Prostate gland (tissue), 2 donors: ENCODE data around the gene PDXK. TPM values are rescaled to one million over a fixed set of nuclear protein-coding genes. Genes with fewer than 3 reads are reported as not detected.

ENCODE experiments used
- DNase-seq: peaks from one replicate; pipeline ENCODE4 v3.0.0-alpha.2; 2019; ENCODE audit warnings: low spot score
- H3K27ac ChIP-seq, 2 donors: fragments of 200-600 bp; sonication (generic); 2 replicates each; pipeline ENCODE4 v1.5.1; 2017 to 2019
- H3K27me3 ChIP-seq: fragments of 200-600 bp; sonication (generic); replicated peaks from 2 replicates; pipeline ENCODE4 v1.5.1; 2019; ENCODE audit not compliant: insufficient read depth
- H3K36me3 ChIP-seq, 2 donors: fragments of 200-600 bp; sonication (generic); 1 replicate in 1 of 2; 2 replicates in 1 of 2; pipeline versions ENCODE4 v1.5.1 to v1.8.1; 2017 to 2019
- H3K4me1 ChIP-seq: fragments of 200-600 bp; sonication (generic); replicated peaks from 2 replicates; pipeline ENCODE4 v1.5.1; 2019
- H3K4me3 ChIP-seq, 2 donors: fragments of 200-600 bp; sonication (generic); 2 replicates each; pipeline ENCODE4 v1.5.1; 2017 to 2019
- H3K9me3 ChIP-seq: fragments of 200-600 bp; sonication (generic); 2 replicates; pipeline ENCODE4 v1.5.1; 2017
- CTCF ChIP-seq, 4 experiments: fragments of 200-600 bp in 2 of 4; fragments of 450-650 bp in 2 of 4; sonication (generic) in 2 of 4; IDR thresholded peaks; 1 replicate in 3 of 4; 2 replicates in 1 of 4; pipeline ENCODE4 v1.5.1; 2016 to 2019; ENCODE audit warnings: antibody characterized with exemption in 4 of 4, mild to moderate bottlenecking in 2 of 4, moderate library complexity in 2 of 4
- POLR2A ChIP-seq: fragments of 450-650 bp; IDR thresholded peaks from one replicate; pipeline ENCODE4 v1.6.1; 2016; ENCODE audit warnings: antibody characterized with exemption, mild to moderate bottlenecking
- POLR2AphosphoS5 ChIP-seq: sonication (generic); formaldehyde crosslinking; IDR thresholded peaks from one replicate; pipeline ENCODE4 v1.6.1; 2017; ENCODE audit warnings: antibody characterized with exemption
- WGBS: methylation state at CpG from one replicate; pipeline ENCODE4 v1.1.5; 2018; 5-methylcytosine and 5-hydroxymethylcytosine counted together
- intact Hi-C: fragments of 100-400 bp; cut with DNase I; formaldehyde crosslinking; loops from one replicate; pipeline ENCODE4 v1.14.2; 2022
- total RNA-seq, 2 donors: library from RNA; depleted of rRNA; stranded (reverse); fragments of >200 nt; gene quantifications; one replicate each; pipeline ENCODE4 v1.1.0, GENCODE V29; 2016

PDXK gene
- total RNA-seq, 2 donors from 2014 or later, result 61.4 to 161 TPM

GRCh38 chr21:43687566-43688399, 31.1 kb upstream of the PDXK start:
- DNase-seq, result no peak
- H3K36me3 ChIP-seq, result peaks cover 4 to 37% of the 10 kb centered on the region in 2 donors
- no peaks in the 10 kb centered on the region for H3K9me3 ChIP-seq
- no peaks in the 10 kb centered on the region for H3K27me3 ChIP-seq
- WGBS, result 92% methylated on average over 27 of the region's 27 CpGs
- H3K4me3 ChIP-seq, result no peak overlapping the region
- TF ChIP-seq POLR2AphosphoS5 (no peak), CTCF (IDR thresholded peaks at IDR 0.05) (no peak), POLR2A (no peak)
- no peaks in the 10 kb centered on the region for H3K4me1 ChIP-seq
- intact Hi-C loops, result no loop called here
- no peak overlapping the region for H3K27ac ChIP-seq

- Histone ChIP-seq H3K4me1 (no peaks in the 10 kb centered on the region), H3K4me3 (no peak overlapping the region), H3K27me3 (no peaks in the 10 kb centered on the region), H3K9me3 (no peaks in the 10 kb centered on the region), H3K27ac (no peak overlapping the region), H3K36me3 (peaks cover 4 to 37% of the 10 kb centered on the region in 2 donors)
- DNase-seq, result no peak
- 94% methylated on average over 12 of the region's 12 CpGs for WGBS
- intact Hi-C loops, result no loop called here
- TF ChIP-seq CTCF (IDR thresholded peaks at IDR 0.05), result no peak
- no peak for TF ChIP-seq POLR2A
- TF ChIP-seq POLR2AphosphoS5, result no peak
Observed at GRCh38 chr21:43688906-43689305, 30.0 kb upstream of the PDXK start.

GRCh38 chr21:43689556-43690337, 29.2 kb upstream of the PDXK start:
- Histone ChIP-seq H3K4me3 (no peak overlapping the region), H3K4me1 (no peaks in the 10 kb centered on the region), H3K27me3 (no peaks in the 10 kb centered on the region), H3K27ac (no peak overlapping the region), H3K9me3 (no peaks in the 10 kb centered on the region), H3K36me3 (peaks cover 4 to 37% of the 10 kb centered on the region in 2 donors)
- WGBS, result 88% methylated on average over 32 of the region's 32 CpGs
- TF ChIP-seq POLR2A (no peak), CTCF (IDR thresholded peaks at IDR 0.05) (no peak), POLR2AphosphoS5 (no peak)
- no peak for DNase-seq
- intact Hi-C loops, result no loop called here

- no peaks in the 10 kb centered on the region for H3K27me3 ChIP-seq
- no peak overlapping the region for H3K4me3 ChIP-seq
- H3K36me3 ChIP-seq, result peaks cover 4 to 37% of the 10 kb centered on the region in 2 donors
- 88% methylated on average over 7 of the region's 7 CpGs for WGBS
- H3K27ac ChIP-seq, result no peak overlapping the region
- H3K9me3 ChIP-seq, result no peaks in the 10 kb centered on the region
- intact Hi-C loops, result no loop called here
- TF ChIP-seq POLR2AphosphoS5 (no peak), CTCF (IDR thresholded peaks at IDR 0.05) (no peak), POLR2A (no peak)
- no peaks in the 10 kb centered on the region for H3K4me1 ChIP-seq
- DNase-seq, result no peak
Observed at GRCh38 chr21:43690346-43690745, 28.6 kb upstream of the PDXK start.
